Measurements from ENCODE around the gene RALGAPA2.
"Not testable (repeated sequence)": the region's sequence is repeated elsewhere in the genome, so short reads cannot be mapped to it uniquely, and the experiment has no call there.

RALGAPA2 gene

DNA sequence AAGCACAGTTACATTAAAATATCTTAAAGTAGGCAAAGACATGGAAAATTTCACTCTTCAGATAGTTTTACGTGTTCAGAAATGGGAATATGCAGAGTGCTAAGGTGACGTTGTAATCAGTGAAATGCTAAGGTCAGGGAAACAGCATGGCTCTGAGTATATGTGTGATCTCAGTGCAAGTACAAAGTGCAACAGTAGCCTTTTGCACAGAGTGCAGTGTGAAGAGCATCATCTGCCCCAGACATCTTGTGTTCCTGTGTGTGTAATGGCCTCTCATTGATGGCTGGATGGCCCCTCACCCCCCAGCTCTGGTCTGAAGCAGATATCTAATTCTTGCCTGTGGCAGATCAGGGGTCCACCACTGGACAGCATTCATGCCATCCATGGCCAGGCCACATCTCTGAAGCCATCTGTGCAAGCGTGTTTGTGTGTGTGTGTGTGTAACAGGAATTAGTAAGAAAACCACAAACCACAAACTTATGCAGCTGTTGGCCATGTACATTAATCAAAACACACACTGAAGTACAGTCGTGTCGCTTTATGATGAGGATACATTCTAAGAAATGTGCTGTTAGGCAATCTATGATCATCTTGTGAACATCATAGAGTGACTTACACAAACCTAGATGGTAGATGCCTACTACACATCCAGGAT lies 165.1 kb downstream of the RALGAPA2 start:
- H4K20me1 ChIP-seq (ENCODE audit: insufficient read depth, low read length): no peaks in the 10 kb centered on the region
- no peak overlapping the region for H3K4me2 ChIP-seq (ENCODE audit: low read length)
- H3K27me3 ChIP-seq (ENCODE audit: low read depth, low read length): no peaks in the 10 kb centered on the region
- no peaks in the 10 kb centered on the region for H3K79me2 ChIP-seq (ENCODE audit: low read length)
- peaks cover 9% of the 10 kb centered on the region for H3K4me1 ChIP-seq (ENCODE audit: low read length)
- no peaks in the 10 kb centered on the region for H3K36me3 ChIP-seq (replicated peaks; ENCODE audit: low read depth, low read length)
- no peaks in the 10 kb centered on the region for H3K9me3 ChIP-seq (ENCODE audit: insufficient read depth, low read length)
- TF ChIP-seq, protein P1, sequence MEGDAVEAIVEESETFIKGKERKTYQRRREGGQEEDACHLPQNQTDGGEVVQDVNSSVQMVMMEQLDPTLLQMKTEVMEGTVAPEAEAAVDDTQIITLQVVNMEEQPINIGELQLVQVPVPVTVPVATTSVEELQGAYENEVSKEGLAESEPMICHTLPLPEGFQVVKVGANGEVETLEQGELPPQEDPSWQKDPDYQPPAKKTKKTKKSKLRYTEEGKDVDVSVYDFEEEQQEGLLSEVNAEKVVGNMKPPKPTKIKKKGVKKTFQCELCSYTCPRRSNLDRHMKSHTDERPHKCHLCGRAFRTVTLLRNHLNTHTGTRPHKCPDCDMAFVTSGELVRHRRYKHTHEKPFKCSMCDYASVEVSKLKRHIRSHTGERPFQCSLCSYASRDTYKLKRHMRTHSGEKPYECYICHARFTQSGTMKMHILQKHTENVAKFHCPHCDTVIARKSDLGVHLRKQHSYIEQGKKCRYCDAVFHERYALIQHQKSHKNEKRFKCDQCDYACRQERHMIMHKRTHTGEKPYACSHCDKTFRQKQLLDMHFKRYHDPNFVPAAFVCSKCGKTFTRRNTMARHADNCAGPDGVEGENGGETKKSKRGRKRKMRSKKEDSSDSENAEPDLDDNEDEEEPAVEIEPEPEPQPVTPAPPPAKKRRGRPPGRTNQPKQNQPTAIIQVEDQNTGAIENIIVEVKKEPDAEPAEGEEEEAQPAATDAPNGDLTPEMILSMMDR (IDR thresholded peaks at IDR 0.05; ENCODE audit: low read depth, low read length): no peak
- no peak for TF ChIP-seq EZH2phosphoT487 (IDR thresholded peaks at IDR 0.05; ENCODE audit: low read depth)
- H3K4me3 ChIP-seq (ENCODE audit: low read length): no peak overlapping the region
- H2AFZ ChIP-seq (ENCODE audit: low read depth, low read length): no peak overlapping the region
- H3K9ac ChIP-seq (ENCODE audit: low read length): no peak overlapping the region
- no peak overlapping the region for H3K27ac ChIP-seq (ENCODE audit: low read length)

DNA sequence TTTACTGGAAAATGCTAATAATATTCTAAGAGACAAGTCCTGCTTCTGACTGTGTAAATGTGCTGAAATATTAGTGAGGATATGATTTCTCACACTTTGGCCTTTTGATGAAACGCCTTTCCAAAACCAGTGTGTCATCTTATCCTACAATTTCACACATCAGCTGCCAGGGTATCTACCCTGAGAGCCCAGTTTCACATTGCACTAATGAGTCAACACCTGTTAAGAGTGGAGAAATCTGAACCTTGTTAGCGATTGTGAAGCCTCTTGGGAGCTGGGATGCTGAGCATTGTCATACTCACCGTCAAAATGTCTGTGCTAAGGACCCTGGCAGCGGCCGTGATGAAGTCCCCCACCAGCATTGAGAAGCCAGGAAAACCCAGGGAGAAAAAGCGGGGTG lies 166.0 kb downstream of the RALGAPA2 start:
- no peak overlapping the region for H3K4me3 ChIP-seq (ENCODE audit: low read length)
- H3K4me2 ChIP-seq (ENCODE audit: low read length): no peak overlapping the region
- no peaks in the 10 kb centered on the region for H3K27me3 ChIP-seq (ENCODE audit: low read depth, low read length)
- H3K79me2 ChIP-seq (ENCODE audit: low read length): no peaks in the 10 kb centered on the region
- no peaks in the 10 kb centered on the region for H3K9me3 ChIP-seq (ENCODE audit: insufficient read depth, low read length)
- TF ChIP-seq, protein P1 (IDR thresholded peaks at IDR 0.05; ENCODE audit: low read depth, low read length): no peak
- TF ChIP-seq EZH2phosphoT487 (IDR thresholded peaks at IDR 0.05; ENCODE audit: low read depth): no peak
- no peak overlapping the region for H3K27ac ChIP-seq (ENCODE audit: low read length)
- no peak overlapping the region for H2AFZ ChIP-seq (ENCODE audit: low read depth, low read length)
- H3K4me1 ChIP-seq (ENCODE audit: low read length): peaks cover 9% of the 10 kb centered on the region
- no peaks in the 10 kb centered on the region for H4K20me1 ChIP-seq (ENCODE audit: insufficient read depth, low read length)
- no peaks in the 10 kb centered on the region for H3K36me3 ChIP-seq (replicated peaks; ENCODE audit: low read depth, low read length)
- H3K9ac ChIP-seq (ENCODE audit: low read length): no peak overlapping the region

DNA sequence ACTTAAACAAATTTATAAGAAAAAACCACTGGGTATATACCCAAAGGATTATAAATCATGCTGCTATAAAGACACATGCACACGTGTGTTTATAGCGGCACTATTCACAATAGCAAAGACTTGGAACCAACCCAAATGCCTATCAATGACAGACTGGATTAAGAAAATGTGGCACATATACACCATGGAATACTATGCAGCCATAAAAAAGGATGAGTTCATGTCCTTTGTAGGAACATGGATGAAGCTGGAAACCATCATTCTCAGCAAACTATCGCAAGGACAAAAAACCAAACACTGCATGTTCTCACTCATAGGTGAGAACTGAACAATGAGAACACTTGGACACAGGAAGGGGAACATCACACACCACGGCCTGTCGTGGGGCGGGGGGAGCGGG lies 169.1 kb downstream of the RALGAPA2 start:
- H3K4me1 ChIP-seq (ENCODE audit: low read length): not testable (repeated sequence)

DNA sequence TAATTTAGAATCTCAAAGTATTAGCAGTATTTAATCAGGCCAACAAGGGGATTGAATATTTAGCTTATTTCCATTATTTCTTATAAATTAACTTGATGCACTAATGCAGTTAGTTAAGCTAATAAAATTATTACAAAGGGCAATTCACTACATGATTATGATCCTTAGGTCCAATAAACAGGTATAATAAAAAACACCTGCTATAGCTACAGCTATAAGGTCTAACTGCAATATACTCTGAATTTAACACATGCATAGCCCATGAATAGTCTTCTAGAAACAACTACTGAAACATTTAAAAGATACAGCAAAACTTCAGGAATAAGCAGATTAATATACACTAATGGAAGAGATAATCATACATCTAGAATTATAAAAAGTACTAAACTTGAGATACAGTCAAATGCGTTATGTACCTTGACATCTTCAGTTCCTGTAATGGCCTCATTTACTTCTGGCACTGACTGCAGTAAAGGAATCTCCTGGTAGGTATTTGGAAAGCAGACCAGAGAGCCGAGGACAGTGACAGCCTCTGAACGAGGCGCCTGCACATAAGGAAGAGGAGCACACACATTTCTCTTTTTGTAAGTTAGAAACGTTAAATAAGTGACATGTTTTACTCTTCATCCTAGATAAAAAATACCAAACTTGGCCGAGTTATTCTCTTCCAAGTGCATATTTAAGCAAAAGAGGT lies 176.1 kb downstream of the RALGAPA2 start:
- Histone ChIP-seq H4K20me1 (ENCODE audit: insufficient read depth, low read length) (no peaks in the 10 kb centered on the region), H3K79me2 (ENCODE audit: low read length) (no peaks in the 10 kb centered on the region), H2AFZ (ENCODE audit: low read depth, low read length) (no peak overlapping the region), H3K9ac (ENCODE audit: low read length) (no peak overlapping the region), H3K4me1 (ENCODE audit: low read length) (no peaks in the 10 kb centered on the region), H3K9me3 (ENCODE audit: insufficient read depth, low read length) (no peaks in the 10 kb centered on the region), H3K4me2 (ENCODE audit: low read length) (no peak overlapping the region), H3K4me3 (ENCODE audit: low read length) (no peak overlapping the region), H3K27ac (ENCODE audit: low read length) (no peak overlapping the region), H3K36me3 (replicated peaks; ENCODE audit: low read depth, low read length) (no peaks in the 10 kb centered on the region), H3K27me3 (ENCODE audit: low read depth, low read length) (no peaks in the 10 kb centered on the region)
- TF ChIP-seq EZH2phosphoT487 (IDR thresholded peaks at IDR 0.05; ENCODE audit: low read depth): no peak
- TF ChIP-seq, protein P1 (IDR thresholded peaks at IDR 0.05; ENCODE audit: low read depth, low read length): no peak

More for the DNA sequence above, 169.1 kb downstream of the RALGAPA2 start:
- not testable (repeated sequence) for H4K20me1 ChIP-seq (ENCODE audit: insufficient read depth, low read length); H3K79me2 ChIP-seq (ENCODE audit: low read length); H3K27me3 ChIP-seq (ENCODE audit: low read depth, low read length); H3K9ac ChIP-seq (ENCODE audit: low read length); H2AFZ ChIP-seq (ENCODE audit: low read depth, low read length); H3K9me3 ChIP-seq (ENCODE audit: insufficient read depth, low read length); H3K27ac ChIP-seq (ENCODE audit: low read length); H3K4me3 ChIP-seq (ENCODE audit: low read length); H3K36me3 ChIP-seq (replicated peaks; ENCODE audit: low read depth, low read length); H3K4me2 ChIP-seq (ENCODE audit: low read length)

Data from OCI-LY3 (cell line).